B cell (primary cell): ENCODE data around the gene RAB3C.

Source experiments
- CTCF ChIP-seq: fragments of 200-600 bp; IDR thresholded peaks from one replicate; pipeline ENCODE4 v1.8.0; 2022; ENCODE audit warnings: antibody characterized with exemption, mild to moderate bottlenecking
- EZH2 ChIP-seq: IDR thresholded peaks from 2 replicates; pipeline ENCODE4 v1.6.1; 2012; ENCODE audit warnings: borderline replicate concordance, low read depth, mild to moderate bottlenecking, moderate library complexity, low read length; ENCODE audit not compliant: insufficient read depth, poor library complexity, severe bottlenecking

- no peak for TF ChIP-seq CTCF
- no peak for TF ChIP-seq EZH2
Measured at GRCh38 chr5:58544195-58544594, 38.7 kb upstream of the RAB3C start.
